Stimulated activated naive CD8-positive, alpha-beta T cell treated with anti-CD3 and anti-CD28 coated beads, Interleukin-15, Interleukin-2, amounts not matched to agents 100 U/mL and 50 U/mL, for 24 hours (primary cell): ENCODE measurements around the gene MEI1.

Experiments
- ATAC-seq: fragments of 150-1000 bp; cut with Tn5 transposase; one replicate; pipeline ENCODE4 v1.10.0; 2021
- DNase-seq: peaks from one replicate; pipeline ENCODE4 v3.0.0; 2021

MEI1 gene

DNA sequence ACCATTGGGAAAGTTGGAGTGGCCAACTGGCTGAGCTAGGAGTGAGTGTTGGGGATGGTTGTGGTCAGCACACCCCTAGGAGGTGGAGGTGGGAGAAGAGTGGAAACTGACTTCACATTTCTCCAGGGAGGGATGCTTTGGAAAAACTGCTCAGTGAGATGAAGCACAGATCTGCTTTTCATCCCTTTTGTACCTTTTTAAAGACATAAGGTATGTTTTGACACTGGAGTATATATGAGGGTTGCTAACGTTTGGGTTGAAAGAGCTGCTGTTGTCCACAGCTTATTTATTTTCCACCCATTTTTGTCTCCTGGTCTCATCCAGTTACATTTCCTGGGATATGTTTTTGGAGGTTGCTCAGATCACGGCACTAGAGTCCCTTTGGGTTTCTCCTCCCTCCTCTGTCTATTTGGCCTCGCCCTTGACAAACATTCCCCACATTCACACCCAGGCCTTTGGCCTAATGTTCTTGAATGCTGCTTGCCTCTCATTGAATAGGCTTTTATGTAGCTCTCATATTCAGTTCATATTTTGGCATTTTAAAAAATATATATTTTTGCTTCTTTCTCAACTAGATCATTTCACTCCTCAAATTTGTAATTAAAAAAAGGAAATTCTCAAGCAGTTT, 141.9 kb downstream of the MEI1 start:
- ATAC-seq = no peak
- DNase-seq = no peak

- DNase-seq = no peak
- ATAC-seq = peak; percentile 92
Measured at GRCh38 chr22:41842996-41843970, 144.0 kb downstream of the MEI1 start.

DNA sequence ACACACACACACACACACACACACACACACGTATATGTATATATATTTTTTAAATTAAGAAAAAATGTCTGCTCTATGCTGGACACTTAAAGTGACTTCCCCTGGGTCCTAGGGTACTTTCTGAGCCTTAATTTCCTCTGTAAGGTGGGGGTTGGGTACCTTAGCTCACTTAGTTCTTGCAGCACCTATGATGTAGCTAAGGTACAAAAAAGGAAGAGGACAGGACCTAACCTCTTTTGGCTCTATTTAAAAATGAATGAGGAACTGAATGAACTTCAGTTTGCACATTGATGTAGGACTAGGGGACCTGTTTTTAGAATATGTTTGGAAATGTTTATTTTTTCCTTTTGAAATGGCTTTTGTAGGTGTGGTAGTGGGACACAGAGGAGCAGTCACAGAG, 144.7 kb downstream of the MEI1 start:
- DNase-seq = no peak
- ATAC-seq = no peak

GRCh38 chr22:41844513-41844912, 145.2 kb downstream of the MEI1 start:
- DNase-seq = no peak

GRCh38 chr22:41845380-41846267, 146.3 kb downstream of the MEI1 start:
- ATAC-seq (no peak), DNase-seq (no peak)

More at GRCh38 chr22:41844513-41844912, 145.2 kb downstream of the MEI1 start:
- ATAC-seq = no peak

- ATAC-seq = no peak
- DNase-seq = no peak
Measured at GRCh38 chr22:41846268-41846987, 147.1 kb downstream of the MEI1 start.

DNA sequence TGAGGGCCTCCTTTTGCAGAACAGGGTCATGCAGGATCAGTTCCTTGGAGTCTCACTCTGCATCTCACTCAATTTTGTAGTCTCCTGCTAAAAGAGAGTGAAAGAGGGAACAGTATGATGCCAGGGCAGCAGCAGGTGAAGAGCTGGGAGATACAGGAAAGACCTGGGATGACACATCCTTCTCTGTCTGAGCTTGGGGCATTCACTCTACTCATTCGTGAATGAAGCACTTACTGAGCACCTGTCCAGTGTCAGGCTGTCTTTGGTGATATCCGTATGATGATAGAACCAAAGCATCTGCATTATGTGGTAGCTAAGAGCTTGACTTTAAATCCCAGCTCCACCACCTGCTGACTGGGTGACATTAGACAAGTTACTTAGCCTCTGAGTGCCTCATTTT, 148.0 kb downstream of the MEI1 start:
- ATAC-seq (no peak), DNase-seq (no peak)

DNA sequence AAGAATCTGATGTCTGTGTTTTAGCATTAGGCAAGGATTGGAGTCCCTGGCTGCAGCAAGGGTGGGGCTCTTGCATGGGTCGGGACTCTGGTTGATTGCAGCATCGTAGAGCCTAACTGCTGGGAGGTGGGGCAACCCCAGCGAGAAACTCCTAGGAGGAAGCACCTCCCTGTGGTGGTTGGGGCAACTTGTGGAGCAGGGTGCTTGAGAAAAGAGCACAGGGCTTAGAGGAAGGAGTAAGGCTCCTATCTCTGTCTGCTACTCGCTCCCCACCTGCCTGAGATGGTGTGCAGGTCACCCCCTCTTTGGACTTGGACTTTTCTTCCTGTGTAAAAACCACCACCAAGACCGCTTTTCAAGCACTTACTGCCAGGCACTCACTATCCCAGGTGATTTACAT, 149.2 kb downstream of the MEI1 start:
- no peak for DNase-seq
- ATAC-seq = peak; percentile 46
